ENCODE data around the gene MRPS23.

The MRPS23 gene

DNA sequence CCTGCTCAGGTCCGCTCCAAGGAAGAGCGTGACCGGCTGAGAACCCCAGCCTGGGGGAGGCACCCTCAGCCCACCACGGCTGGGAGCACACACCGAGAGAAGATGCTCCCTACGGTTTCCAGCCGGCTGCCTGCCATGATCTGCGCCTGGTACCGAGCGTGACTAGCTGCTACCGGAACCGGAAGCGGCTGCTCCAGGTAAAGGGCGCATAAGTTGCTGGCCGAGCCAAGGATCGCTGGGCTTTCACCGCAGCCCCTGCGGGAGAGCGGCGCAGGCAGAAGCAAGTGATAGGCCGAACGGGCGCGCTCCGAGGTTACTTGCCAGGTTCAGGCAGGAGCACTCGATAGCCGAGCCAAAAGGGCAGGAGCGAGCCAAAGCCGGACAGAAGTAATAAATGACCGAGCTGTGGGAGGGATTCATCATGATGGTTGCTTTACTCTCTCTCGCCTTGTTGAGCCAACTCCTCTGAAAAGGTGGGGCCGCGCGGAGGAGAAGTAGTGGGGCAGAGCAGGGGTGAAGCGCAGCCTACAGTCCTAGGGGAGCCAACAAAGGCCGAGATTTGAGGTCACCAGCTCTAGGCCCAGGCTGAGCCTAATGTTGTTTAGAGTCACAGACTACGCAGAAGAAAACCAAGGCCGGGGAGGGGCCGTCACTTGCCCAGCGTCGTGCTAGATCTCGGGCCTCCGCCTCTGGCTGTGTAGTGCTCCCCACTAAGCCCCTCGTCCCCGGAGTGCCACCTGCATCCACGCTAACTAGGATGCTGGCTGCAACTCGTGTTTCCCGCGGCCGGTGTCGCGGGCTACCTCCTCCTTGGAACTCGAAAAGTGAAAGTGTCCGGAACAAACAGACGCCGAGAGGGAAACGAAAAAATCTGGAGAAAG is at the start of gene MRPS23:
MRPS23 (minus strand) TSS at position 171 of the 881 bp plus-strand sequence; CDS start at position 137, 34 bp downstream.
- DNase-seq: peak; percentile 99

DNA sequence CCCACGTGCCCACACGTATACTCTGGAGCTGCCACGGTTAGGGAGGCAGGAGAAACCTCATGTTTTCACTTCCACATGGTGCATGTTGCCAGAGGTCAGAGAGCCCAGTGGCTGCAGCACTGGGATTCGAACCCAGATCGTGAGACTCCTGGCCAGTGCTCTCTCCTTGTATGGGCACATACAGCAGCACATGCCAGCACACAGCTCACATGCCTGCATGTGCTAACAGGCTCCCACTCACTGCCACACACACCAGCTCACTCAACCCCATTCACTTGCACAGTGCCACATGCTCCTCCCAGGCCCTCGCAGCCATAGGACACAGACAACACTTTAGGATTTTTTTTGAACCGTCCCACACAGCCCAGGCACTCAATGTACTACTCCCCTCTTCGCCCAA is 49.5 kb upstream of the MRPS23 start:
- no peak for DNase-seq

DNA sequence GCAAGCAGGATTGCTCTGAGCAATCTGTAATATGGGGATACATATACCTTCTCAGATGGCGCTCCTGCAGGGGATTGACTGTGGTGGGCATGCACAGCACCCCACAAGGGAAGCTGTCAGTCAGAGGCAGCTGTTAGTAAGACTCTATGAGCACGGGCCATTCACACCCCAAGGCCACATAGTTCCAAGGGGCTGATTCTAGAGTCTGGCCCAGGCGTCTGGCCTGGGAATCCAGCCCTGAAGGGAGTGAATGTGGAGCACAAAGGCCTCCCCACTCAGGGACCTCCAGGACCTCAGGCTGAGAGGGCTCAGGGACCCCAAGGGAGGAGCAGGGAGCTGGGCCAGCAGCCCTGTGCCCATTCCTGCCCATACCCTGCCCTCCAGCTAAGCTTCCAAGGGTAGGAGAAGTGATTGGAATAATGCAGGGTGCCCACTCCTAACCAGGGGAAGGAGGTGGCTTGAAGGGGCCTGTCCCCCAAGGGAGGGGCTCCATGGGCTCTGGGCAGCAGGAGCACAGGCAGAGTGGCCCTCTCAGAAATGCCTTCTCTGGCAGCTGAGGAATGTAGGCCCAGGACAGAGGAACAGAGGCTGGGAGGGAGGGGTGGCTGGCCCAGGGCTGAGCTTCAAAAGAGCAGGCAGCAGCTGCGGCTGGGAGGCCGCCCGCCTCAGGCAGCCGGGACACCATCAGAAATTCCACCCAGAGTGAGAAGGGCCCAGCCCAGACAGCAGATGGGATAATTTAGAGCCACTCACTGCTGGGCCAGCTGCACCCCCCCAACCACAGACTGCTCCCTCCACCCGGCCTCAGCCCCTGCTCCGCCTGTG is 48.9 kb upstream of the MRPS23 start:
- DNase-seq: no peak

DNA sequence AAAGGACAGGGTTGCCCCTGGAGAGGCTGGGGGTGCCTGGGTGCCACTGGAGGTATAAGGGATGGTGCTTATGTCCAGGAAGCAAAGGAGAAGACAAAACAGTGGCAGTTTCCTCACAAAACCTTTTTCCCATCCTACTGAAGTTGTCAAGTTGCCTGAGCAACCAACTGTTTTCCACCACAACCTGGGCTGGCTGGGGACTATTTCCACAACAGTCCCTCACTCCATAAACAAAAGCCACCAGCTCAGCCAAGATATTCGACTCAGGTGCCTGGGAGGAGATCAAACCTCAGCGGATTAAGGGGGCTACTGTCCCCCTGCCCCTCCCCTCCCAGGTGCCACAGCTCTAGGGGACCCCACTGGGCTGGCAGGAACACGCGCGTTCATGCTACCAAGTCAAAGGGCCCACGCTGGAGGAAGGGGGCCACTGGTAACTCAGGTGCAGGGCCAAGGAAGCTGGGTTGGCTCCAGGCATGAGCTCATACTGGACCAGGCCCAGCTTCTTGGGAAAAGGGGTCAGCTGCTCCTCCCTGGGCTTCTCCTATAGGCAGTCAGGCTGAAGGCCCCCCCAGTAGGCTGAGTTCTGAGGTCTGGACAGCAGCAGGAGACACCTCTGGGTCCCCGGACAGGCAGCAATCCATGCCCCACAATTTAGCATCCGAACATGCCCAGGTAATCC is 45.7 kb upstream of the MRPS23 start:
- DNase-seq: no peak

DNA sequence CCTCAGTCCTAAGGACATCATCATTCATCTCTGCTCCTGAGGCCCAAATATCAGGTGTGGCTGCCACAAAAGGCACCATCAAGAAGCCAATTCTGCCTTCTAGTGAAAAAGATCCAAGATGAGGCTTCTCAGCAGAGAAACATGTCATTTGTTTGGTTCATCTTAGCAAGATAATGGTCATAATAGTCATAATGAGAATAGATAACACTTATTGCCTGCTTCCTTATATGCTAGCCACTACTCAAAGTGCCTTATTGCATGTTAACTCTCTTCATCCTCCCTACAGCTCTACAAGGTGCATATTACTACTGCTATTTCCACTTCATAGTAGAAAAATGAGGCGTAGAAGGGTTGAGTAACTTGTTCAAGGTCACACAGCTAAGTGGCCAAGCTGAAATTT is 45.0 kb upstream of the MRPS23 start:
- DNase-seq: no peak

DNA sequence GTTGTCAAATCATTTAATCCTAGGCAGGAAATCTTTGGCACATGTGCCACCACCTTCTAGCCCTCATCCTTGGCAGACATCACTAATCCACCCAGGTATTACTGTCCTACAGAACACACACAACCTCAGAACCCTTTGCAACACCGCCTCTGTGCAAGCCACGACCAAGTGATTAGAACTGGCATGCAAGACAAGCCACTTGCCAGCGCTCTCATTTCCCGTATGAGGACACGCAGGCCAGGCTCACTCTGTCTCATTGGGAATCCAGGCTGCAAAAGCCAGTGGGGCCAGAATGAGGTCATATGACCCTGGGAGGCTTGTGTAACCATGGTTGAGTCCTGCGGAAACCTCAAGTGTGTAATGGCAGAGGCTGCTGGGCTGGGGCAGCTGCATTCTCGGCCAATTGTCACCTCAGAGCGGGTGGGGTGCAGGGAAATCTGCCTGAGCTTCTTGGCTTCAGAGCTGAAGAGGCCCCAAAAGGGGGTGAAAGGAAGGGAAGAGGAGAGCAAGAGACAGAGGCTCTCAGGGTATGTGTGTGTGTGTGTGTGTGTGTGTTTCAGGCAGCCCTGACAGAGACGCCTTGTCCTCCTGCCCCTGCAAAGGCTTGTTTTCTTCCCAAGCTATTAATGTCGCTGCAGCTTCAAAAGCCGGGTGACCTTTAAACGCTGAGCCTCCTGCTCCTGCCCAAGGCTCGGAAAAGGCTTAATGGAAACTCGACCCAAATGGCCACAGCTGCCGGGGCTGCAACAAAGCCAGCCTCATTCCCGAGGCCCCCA is 43.2 kb upstream of the MRPS23 start:
- no peak for DNase-seq

DNA sequence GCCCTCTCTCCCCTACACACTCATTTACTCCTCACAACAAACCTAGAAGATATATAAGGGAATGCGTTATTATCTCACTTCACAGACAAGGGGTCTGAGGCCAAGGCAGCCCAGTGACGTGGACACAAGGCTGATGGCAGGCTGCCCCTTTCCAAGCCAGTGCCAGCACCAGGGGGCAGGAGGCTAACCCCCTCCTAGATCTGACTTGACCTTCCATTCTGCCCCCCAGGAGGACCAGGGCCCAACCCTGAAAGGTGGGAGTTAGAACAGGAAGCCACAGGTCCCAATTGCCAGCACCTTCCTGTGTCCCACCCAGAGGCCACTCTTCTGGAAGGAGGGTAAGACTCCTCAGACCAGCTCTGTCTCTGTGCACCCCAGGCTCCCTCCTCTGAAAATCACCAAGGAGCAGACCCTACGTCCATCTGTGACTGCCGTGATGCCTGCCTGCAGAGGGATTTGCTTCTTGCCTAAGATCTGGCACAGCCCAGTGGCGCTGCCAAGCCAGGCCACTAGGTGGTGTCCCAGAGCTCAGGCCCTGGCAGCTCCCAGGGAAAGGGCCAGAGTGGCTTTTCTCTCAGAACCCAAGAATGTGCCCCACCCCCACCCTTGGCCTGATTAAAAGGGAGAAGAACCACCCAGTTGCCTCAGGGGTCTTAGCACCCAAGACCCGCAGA is 42.4 kb upstream of the MRPS23 start:
- DNase-seq: peak; percentile 92

DNA sequence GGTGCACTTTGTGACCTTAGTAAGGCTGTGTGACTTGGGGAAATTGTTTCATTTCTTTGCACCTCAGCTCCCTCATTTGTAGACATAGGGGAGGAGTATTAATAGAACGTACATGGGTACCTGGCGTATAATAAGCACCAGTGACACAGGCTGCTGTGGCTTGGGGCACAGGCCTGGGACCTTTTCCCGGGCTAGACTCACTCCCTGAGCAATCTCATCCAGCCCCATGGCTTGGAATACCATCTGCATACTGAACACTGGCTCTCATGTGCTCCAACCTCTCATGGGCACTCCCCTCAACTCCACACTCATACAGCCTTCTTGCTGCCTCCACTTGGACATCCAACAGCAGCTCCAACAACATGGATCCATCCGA is 41.0 kb upstream of the MRPS23 start:
- DNase-seq: no peak

DNA sequence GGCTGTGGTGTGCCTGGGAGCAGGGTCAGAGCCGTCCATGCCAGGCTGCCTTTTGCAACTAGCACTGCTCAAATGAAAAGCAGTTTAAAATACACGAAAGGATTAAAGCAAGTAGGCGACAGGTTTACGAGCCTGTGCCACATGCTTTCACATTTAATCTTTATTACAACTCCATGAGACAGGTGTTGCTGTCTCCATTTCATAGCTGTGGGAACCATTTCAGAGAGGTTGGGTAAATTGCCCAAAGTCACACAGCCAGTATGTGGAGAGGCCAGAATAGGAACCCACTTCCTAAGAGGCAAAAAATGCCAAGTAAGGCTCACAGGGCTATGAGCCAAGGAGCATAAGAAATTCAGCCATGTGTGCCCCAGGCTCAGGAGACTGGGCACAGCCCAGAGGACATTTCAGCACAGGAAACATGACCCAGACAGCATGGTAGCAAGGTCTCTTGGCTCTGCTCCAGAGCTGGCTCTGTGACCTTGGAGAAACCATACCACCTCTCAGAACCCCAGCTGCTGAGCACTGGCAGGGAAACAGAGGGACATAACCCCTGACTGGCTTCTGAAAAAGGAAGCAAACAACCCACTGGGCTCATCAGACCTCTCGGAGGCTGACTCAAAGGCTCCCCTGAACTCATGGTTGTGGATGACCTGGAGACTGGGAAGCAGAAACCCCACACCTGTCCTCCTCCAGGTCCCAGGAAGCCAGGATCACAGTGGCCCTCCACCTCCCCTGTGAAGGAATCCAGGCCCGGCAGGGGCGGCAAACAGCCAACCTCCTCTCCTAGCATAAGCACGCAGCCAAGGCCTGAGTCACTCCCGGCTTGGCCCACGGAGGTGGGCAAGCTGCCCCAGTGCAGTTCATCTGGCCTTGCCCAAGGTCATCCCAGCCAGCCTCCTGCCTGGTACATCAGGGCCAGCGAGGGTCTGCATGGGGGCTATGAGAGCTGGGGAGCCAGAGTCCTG is 40.3 kb upstream of the MRPS23 start:
- no peak for DNase-seq

DNA sequence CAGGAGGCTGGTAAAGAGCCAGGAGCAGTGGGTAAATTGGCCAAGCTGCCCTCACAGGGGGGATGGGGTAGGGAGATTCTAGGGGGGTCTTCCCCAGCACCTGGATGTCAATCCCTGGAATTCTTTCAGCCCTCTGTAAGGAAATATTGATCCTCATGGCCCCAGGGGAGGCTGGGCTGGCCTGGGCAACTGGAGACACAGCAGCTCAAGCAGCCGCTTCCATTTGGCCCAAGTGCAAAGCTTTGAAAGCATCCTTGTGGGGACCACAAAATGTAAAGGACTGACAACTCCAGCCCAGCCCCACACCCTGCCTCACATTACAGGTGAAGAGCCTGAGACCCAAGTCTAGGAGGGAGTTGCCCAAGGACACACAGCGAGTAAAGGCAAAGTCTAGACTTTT is 39.4 kb upstream of the MRPS23 start:
- no peak for DNase-seq

DNA sequence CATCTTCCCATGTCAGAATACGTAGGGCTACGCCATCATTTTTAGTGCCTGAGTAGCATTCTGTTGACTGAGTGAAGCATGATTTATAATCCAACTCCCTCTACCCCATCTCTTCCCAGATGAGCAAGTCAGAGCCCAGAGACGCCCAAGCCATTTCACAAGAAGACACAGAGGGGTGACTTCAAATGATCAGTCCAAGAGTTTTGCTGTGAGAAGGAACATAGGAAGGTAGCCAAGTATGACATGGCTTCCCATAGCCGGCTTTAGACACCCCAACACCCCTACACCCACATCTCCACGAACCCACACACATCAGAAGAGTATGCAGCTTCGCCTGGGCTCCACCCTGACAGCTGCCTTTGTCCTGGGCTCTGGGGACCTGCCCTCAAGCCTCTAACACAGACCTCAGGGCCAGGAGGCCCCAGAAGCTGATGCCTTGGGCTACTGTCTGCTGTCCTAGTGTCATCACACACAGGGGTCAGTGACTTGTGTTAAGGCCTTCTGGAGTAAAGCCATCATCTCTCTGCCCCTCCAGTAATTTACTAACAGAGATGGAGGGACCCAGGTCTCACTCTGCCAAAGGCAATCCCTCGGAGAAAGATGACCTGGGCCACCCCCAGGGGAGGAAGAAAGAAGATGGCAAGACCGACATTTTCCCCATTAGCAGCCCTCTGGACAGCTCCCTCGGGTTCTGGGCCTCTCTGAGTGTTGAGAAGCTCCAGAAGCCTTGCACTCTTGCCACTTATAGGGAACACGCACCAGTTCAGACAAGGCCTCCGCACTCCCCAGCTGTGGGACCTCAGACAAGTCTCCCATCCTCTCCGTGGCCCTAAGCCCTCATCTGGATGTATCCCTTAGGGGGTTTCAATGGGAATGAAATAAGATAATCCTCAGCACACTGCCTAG is 38.7 kb upstream of the MRPS23 start:
- DNase-seq: no peak

DNA sequence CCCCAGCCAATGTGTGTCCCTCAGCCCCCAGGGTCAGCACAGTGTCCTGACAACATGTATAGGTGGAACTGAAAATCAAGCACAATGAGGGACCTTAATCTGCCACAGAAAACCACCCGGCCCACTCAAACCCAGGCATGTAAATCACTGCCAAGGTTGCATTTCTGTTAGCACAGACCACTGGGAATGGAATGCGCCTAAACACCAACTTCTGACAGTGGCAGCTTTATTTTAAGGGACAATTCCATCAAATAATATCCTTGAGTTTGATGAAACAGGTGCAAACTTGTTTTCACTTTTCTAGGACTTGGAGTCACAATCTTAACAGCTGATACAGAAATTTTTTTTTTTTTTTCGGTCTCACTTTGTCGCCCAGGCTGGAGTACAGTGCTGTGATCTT is 37.3 kb upstream of the MRPS23 start:
- DNase-seq: no peak

DNA sequence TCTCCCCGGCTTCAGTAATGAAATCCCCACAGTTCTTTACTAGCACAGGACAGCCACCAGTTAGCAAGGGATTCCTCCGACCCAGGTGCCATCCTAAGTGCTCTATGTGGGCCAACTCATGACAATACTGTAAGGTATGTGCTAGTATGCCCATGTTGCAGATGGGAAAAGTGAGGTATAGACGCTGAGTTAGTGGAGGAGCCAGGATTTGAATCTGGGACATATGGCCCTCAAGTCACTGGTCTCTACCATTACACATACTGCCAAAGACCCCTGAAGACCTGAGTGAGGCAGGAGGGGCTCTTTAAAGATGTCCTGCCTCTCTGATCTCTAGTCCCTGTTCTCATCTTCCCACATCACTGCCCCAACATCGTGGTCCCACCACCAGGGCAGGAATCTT is 36.2 kb upstream of the MRPS23 start:
- DNase-seq: no peak

DNA sequence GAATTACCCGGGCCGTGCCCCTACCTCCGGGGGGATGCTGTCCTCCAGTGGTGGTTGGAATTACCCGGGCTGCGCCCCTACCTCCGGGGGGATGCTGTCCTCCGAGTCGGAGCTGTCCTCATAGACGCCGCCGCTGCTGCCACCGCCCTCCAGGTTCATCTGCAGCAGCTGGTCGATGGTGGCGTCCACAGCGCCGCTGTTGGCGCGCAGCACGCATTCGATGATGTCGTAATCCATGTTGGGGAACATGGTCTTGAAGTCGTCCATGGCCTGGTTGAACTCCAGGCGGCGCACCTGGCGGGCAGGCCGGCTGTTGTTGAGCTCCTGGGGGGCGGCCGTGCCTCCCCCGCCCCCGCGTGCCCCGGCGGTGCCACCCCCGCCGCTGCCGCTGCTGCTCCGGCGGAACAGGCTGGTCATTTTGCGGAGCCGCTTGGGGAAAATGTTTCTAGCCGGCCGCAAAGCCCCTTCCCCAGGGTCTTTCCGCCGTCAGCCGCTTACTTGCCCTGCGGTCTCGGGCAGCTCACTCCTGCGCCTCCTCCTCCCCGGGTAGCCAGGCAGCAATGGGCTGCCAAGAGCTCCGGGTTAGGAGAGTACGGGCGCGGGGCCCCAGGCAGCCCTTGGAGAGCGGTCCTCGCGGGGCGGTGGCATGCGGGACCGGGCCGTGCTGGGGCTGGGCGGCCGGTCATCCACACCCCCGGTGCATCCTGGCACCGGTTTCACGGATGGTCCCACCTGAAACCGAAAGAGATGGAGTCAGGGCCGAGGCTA is 35.5 kb upstream of the MRPS23 start:
- DNase-seq: no peak

DNA sequence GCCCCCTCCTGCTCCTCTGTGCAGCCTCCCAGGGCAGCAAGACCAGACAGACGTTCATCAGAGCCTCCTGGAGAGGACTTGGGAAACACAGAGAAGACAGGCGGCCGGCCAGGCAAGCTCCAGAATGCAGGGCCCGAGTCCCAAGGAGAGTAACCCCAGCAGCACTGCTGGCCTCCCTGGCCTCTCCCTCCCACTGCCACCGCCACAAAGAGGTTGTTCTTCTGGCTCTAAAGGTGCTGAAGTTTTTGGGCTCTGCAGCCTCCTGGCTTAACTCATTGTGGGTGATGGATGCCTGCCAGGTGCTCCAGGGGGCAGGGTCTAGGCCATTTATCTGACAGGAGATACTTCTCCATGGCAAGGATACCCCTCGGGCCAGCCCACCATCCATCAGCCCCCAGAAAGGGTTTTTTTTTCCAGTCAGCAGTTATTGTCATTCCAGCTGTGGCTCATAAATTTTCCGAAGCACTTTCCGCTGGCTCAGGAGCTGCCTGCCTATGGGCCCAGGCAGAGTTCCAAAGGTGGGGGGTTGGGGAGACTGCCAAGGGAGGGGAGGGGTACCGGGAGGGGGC is 32.0 kb upstream of the MRPS23 start:
- no peak for DNase-seq

DNA sequence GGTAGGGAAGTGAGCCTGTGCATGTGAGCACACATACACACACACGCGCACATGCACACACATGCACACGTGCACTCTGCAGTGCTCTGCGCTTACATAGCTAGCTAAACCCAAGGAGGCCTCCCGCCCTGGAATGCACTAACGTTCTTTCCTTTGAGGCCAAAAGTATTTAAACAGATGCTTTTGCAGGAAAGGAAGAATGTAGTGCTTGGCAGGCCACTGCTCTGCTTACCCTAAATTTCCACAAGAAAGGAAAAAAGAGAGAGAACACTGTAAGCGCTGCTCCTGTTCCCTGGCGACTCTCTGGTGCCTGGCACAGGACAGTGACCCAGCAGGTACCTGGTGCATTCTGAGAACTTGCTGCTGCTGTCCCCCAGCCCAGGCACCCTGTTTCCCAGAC is 31.3 kb upstream of the MRPS23 start:
- DNase-seq: no peak

DNA sequence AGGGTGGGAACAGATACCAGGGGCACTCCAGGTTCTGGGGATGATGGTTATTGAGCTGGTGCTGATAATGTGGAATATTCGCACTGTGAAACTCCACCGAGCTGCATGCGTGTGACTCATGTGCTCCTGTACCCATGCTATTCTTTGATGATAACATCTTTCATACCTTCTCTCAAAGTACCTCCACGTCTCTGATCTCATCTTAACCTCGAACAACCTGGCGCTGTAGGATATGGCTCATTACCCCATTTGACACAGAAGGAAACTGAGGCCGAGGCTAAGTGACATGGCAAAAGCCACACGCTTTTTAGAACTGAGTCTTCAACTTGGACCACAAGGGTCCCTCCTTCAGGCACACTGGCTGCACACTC is 30.2 kb upstream of the MRPS23 start:
- DNase-seq: peak; percentile 72

DNA sequence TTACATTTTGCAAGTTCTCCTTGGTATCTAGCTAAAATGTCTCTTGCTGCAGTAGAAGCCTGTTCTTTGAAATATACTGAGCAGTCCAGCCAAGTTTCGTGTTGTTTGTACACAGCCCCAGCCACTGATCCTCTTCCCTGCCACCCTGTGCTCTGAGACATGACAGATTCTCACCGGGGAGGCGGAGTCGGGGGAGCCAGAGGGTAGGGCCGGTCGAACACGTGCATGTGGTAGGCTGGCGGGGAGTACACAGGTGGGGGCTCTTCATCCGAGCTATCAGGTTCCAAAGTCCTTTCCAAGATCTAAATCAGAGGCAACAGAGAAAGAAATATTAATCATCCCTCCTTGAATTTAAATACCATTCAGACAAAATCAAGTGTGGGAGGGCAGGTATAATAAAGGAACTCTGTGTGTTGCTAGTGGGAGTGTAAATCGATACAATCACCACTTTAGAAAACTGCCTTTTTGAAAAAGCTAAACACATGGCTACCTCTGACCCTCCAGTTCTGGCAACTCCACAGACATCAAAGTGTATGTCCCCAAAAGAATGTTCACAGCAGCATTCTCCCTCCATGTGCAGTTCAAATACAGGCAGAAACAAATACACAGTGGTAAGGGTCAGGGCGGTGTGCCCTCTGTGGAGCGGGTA is 29.7 kb upstream of the MRPS23 start:
- no peak for DNase-seq

All from activated effector memory CD4-positive, alpha-beta T cell treated with anti-CD3 and anti-CD28 coated beads, Interleukin-2, amount 50 U/mL, for 16 hours (primary cell).